HG02840 (cell line): ENCODE data around the gene HIRIP3.
"Not testable (repeated sequence)": the region's sequence is repeated elsewhere in the genome, so short reads cannot be mapped to it uniquely, and the experiment has no call there.

Experiments
- ATAC-seq: cut with Tn5 transposase; IDR thresholded peaks from one replicate; pipeline ENCODE4 v1.9.1; 2021; ENCODE audit warnings: mild to moderate bottlenecking, moderate library complexity, moderate number of reproducible peaks; ENCODE audit not compliant: unreplicated experiment, low FRiP score

HIRIP3 gene, protein sequence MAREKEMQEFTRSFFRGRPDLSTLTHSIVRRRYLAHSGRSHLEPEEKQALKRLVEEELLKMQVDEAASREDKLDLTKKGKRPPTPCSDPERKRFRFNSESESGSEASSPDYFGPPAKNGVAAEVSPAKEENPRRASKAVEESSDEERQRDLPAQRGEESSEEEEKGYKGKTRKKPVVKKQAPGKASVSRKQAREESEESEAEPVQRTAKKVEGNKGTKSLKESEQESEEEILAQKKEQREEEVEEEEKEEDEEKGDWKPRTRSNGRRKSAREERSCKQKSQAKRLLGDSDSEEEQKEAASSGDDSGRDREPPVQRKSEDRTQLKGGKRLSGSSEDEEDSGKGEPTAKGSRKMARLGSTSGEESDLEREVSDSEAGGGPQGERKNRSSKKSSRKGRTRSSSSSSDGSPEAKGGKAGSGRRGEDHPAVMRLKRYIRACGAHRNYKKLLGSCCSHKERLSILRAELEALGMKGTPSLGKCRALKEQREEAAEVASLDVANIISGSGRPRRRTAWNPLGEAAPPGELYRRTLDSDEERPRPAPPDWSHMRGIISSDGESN

DNA sequence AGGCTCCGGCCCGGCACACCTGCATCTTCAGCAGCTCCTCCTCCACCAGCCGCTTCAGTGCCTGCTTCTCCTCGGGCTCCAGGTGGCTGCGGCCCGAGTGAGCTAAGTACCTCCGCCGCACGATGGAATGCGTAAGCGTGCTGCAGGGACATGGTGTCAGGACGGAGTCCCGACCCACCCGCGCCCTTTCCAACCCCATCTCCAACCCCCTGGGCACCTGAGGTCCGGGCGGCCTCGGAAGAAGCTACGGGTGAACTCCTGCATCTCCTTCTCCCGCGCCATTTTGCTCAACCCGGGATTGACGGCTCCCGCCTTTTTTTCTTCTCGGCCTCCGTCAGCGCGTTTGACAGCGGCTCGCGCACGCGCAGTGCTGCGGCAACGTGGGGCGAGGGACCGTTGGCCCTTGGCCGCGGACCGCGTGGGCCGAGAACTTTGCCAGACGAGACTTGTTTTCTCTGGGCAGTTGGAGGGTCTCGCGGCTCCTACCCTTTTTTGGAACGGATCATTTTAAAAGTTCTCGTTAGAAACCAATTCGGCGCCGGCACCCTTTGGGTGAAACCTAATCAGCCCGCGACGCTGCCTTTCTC lies at the start of gene HIRIP3:
HIRIP3 (minus strand) TSS at position 294 of the 587 bp plus-strand sequence; CDS start at position 282, 12 bp downstream.
- peak; percentile 54 for ATAC-seq

GRCh38 chr16:30041841-30042240 lies 46.4 kb upstream of the HIRIP3 start:
- ATAC-seq: no peak

GRCh38 chr16:30040690-30041089 lies 45.3 kb upstream of the HIRIP3 start:
- not testable (repeated sequence) for ATAC-seq

- no peak for ATAC-seq
Observed at GRCh38 chr16:30040221-30040620, 44.8 kb upstream of the HIRIP3 start.

DNA sequence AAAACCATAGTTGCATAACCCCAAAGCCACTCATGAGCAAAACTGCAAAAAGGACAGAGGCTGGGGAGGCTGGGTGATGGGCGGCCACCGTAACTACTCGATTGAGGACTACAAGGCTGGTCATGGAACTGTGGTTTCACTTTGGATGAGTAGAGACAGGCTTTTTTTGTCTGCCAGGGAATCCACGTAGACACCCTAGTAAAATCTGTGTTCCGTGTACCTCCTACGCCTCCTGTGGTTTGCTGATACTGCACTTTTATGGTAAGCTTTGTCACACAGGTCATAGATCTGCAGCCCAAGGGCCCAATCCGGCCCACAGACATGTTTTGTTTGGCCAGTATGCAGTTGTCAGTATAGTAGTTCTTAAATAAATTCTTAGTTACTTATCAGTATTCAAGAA lies 37.9 kb upstream of the HIRIP3 start:
- no peak for ATAC-seq

DNA sequence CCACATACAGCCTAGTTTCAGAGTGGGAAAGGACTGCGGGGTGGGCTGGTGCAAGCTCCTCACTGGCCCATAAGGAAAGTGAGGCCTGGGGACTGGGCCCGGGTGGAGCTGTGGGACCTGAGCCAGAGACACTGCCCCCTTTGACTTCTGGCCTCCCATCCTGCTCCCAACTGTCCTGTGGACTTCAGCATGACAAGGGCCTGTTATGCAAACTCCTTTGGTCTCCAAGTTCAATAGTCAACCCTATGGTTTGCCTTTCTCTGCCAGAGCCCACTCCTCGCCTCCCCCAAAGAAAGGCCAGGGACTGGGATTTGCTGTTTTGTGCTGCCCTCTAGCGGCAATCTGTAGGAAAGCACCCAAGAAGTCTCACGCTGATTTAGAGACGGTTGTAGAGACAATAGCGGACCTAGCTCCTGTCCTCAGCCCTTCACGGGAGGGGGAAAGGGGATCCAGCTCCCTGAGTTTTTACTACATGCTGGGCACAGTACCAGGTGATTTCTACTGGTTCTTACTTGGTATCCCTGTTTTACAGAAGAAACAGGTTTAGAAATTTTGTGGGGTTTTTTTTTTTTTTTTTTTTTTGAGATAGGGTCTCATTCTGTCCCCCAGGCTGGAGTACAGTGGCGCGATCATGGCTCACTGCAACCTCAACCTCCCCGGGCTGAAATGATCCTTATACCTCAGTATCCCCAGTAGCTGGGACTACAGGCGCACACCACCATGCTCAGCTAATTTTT lies 36.8 kb upstream of the HIRIP3 start:
- ATAC-seq: no peak

DNA sequence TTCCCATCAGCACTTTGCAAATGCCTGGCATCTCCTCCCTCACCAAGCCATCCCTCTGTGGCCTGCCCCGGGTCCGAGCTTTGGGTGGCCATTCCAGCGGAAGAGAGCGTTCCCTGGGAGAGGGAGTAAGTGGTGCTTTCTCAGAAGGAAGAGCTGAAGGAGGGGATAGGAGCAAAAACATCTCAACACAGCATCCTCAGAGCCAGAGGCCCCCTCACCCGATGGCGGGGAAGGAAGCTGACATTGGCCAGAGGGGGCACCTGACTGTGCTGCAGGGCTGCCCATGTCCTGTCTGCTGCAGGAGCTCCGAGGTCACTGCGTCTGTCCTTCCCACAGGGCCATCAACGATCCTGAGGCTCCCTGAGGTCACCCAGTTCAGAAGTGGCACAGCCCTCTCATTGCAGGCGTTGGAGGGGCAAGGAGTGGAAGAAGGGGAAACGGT lies 36.1 kb upstream of the HIRIP3 start:
- ATAC-seq: no peak

DNA sequence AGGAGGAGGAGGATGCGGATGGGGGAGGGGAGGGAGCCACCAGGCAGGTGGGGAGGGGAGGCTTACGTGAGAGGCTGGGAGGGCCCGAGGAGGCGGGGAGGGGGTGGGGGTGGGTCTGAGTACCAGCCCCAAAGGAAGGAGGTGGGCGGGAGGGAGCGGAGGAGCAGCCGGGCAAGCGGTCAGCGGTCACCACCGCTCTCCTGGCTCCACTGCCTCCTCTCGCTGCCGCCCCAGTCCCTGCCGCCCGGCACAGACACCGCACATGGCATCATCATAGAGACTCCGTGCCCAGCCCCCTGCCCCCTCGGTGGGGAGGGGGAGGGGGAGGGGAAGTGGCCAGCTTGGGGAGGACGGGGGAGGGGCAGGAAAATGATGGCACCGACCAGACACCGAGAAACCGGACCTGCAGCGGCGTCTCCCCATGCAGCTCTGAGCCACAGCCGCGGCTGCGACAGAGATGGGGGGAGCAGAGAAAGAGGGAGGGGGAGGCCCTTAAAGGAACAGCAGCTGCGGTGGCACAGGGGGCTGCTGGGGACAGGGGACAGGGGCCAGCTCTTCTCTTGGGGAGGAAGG lies 35.5 kb upstream of the HIRIP3 start, which contains the start of gene TLCD3B:
TLCD3B (minus strand) TSS at position 431 of the 573 bp plus-strand sequence. CDS start 744 bp downstream, outside the sequence.
- ATAC-seq: no peak

DNA sequence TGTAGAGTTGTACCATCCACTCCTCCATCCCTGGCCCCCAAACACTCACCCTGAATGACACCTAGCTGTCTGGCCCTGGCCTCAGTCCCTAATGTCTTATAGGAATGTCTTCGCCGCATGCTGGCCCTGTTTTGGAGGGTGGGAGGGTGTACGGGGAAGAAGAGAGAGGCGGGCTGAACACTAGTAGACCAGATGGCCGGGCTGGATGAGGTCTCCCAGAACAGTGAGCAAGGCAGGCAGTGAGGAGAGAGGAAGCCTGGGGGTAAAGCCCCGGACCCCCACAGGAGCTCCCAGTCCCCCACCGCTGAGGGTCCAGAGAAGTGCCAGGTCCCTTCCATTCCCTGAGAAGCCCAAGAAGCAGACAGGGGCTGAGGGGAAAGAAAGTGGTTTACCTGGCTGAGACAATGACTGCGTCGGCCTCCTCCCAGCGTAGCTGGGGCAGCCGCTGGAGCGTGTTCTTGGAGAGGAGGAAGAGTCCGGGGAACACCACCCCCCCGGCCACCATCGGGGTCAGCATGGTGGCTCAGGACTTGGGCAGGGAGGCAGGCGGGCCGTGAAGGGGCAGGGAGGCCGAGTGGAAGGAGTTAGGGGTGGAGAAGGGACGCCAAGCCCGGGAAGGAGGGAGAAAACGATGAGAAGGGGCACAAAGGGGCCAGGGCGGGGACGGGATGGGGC lies 34.7 kb upstream of the HIRIP3 start:
- no peak for ATAC-seq

- ATAC-seq: no peak
Observed at GRCh38 chr16:30028438-30029076, 33.1 kb upstream of the HIRIP3 start.

DNA sequence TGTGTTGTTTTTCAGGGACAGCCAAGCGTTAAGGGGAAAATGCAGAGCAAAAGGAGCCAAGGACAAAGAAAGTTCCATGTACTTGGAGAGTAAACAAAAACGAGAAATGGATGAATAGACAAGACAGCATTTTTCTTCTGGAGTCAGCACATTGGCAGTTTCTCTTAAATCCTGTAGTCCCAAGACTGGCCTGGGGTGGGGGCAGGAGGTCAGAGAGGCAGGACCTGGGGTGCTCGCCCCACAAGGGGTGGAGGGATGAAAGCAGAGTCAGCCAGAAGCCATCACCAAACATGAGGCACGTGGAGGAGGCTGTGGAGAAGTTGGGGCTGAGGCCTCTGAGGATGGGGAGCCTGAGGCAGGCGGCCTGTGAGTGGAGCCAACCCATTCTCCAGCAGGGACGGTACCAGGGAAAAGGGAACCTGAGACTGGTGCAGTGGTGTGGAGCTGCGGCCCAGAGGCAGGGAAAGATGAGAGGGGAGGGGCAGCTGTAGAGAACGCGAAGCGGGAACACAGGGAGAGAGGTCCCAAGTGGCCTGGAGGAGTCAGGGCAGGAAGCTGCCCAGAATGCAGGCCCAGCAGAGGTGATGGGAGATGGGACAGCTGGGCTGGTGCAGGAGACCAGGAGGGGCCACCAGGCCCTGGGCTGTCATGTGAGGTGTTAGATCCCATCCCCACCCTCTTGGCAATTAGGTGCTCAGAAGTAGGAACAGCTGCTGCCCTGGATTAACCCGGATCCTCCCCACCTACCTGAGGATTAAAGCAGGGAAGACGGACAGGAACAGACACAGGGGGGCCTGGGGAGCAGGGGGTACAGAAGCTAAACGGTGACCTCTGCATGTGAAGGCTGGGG lies 32.4 kb upstream of the HIRIP3 start:
- no peak for ATAC-seq

DNA sequence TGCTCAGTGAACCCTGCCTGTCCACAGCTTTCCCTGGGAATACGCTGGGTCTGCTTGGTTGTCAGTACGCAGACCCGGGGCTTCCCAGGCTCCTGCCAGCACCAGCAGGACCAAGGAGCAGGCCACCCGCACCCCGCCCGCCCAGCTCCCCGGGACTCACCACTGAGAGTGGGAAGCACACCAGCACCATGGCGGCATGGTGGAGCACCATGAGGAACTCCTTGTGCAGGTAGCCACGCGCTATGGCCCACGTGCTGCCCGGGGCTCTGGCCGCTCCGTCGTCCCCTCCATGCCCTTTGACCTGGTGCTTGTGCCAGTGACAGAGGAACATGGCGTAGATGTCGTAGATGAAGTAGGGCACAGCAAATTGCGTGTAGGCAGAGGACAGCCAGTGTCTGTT lies 31.0 kb upstream of the HIRIP3 start:
- ATAC-seq: no peak

DNA sequence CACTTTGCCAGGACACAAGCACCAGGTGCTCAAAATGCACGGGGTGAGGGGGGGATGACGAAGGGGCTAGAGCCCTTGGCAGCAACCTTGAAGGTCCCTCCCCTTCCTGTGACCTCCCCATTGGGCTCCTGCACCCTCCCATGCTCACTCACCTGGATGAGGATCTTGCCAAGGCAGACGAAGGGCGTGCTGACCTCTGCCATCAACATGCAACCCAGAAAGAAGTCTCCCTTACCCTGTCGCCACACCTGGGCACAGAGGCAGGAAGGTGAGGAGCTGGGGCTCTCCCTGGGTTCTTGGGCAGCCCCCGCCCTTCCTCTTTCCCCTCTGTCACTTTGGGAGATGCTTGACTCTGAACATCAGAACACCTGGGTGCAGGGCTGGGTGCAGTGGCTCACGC lies 30.2 kb upstream of the HIRIP3 start:
- no peak for ATAC-seq

DNA sequence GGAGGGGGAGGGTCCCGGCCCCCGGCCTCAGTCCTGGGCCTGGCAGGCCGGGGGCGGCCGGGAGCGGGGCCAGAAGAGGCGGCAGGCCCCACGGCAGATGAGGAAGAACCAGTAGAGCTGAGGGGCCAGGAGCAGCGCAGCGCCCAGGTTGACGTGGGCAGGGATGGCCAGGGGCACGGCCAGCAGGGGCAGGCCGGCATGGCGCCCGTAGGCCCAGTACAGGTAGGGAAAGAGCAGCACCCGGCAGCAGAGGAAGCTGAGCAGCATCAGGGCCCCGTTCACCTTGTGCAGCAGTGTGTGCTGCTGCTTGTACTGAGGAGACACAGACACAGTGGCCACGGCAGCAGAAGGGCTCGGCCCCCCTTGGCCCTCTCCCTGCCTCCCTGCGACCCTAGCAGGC lies 29.7 kb upstream of the HIRIP3 start:
- no peak for ATAC-seq

DNA sequence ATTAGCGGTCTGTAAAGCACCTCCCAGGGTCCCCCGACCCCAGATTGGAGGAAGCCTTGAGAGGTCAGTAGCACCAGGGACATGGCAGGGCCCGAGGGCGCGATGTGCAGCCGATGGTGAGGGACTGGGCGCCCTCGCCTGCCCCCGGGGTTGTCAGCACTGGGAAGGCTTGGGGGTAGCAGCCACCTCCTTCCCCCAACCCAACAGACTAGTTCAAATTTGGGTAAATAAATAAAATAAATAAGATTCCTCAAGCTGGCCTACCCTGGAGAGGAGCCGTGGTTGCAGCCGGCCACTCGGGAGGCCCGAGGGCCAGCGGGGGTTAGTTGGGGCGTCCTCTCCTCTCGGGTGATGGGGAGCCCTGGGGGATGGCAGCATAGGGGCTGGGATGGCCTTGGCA lies 29.0 kb upstream of the HIRIP3 start:
- ATAC-seq: no peak

GRCh38 chr16:30023586-30023985 lies 28.2 kb upstream of the HIRIP3 start:
- ATAC-seq: no peak

- ATAC-seq: no peak
Observed at GRCh38 chr16:30022887-30023286, 27.5 kb upstream of the HIRIP3 start, which contains the start of gene C16orf92. Gene C16orf92, plus strand, starts transcription at chr16:30023198. Its CDS starts 143 bp downstream, at chr16:30023341.

DNA sequence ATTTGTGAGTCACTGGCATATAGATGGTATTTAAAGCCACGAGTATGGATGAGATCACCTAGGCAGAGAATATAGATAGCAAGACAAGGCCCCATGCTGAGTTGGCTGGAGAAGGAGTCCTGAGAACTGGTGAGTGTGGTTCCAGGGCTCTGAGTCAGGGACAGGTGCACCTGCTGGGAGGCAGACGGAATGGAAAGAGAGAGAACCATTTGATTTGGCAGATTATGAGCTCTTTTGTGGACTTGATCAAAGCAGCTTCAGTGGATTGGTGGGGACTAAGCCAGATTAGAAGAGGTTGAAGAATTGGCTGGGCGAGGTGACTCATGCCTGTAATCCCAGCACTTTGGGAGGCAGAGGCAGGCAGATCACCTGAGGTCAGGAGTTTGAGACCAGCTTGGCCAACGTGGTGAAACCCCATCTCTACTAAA lies 23.3 kb upstream of the HIRIP3 start:
- ATAC-seq: no peak
